Caco-2 (cell line): ENCODE results near the gene EFNA2. TPM values are rescaled to one million over a fixed set of nuclear protein-coding genes. Genes with fewer than 3 reads are reported as not detected.
A peak's percentile ranks its signal among the peaks of the same experiment; 100 is the strongest.

Experiments used
- BruUV-seq: library from RNA; stranded (reverse); fragments of 400-500 nt; replicated peaks from 2 replicates; lab custom pipeline; 2021; lab: Mats Ljungman, UMichigan
- CTCF ChIA-PET: fragments of 300-600 bp; sonication (Branson Sonifier 250); formaldehyde crosslinking; loops from one replicate; lab custom pipeline; 2022; ENCODE audit warnings: antibody characterized with exemption; lab: Charles Lee
- POLR2A ChIA-PET: fragments of 300-600 bp; sonication (Branson Sonifier 250); formaldehyde crosslinking; loops from one replicate; lab custom pipeline; 2022; ENCODE audit warnings: antibody characterized with exemption; lab: Charles Lee
- DNase-seq, 2 experiments: peaks; one replicate each; pipeline versions ENCODE4 v3.0.0 to v3.0.0-alpha.2; 2020 to 2022
- H3K27me3 ChIP-seq: replicated peaks from 2 replicates; pipeline ENCODE4 v1.6.0; 2011; ENCODE audit warnings: low read length; ENCODE audit not compliant: control insufficient read depth, insufficient read depth
- H3K36me3 ChIP-seq: 2 replicates; pipeline ENCODE4 v1.5.1; 2011; ENCODE audit warnings: low read length; ENCODE audit not compliant: control insufficient read depth, insufficient read depth
- H3K4me1 ChIP-seq: fragments of 250-450 bp; sonication (Bioruptor Pico); 2 replicates; pipeline ENCODE4 v1.5.1; 2020; ENCODE audit warnings: mild to moderate bottlenecking
- H3K4me3 ChIP-seq: 2 replicates; pipeline ENCODE4 v1.5.1; 2011; ENCODE audit warnings: low read depth, mild to moderate bottlenecking, control low read depth, low read length
- H3K9me3 ChIP-seq: fragments of 250-450 bp; sonication (Bioruptor Pico); 2 replicates; pipeline ENCODE4 v1.5.1; 2020; ENCODE audit warnings: mild to moderate bottlenecking, moderate library complexity
- H3K27ac Mint-ChIP-seq: one replicate; pipeline ENCODE4 v1.8.0; 2022; ENCODE audit warnings: mixed read lengths; ENCODE audit not compliant: unreplicated experiment
- H3K27me3 Mint-ChIP-seq: one replicate; pipeline ENCODE4 v1.8.0; 2022; ENCODE audit warnings: mixed read lengths; ENCODE audit not compliant: insufficient read depth, unreplicated experiment
- H3K36me3 Mint-ChIP-seq: one replicate; pipeline ENCODE4 v1.8.0; 2022; ENCODE audit warnings: mild to moderate bottlenecking, mixed read lengths; ENCODE audit not compliant: insufficient read depth, unreplicated experiment
- H3K4me1 Mint-ChIP-seq: one replicate; pipeline ENCODE4 v1.8.0; 2022; ENCODE audit warnings: low read depth, mixed read lengths; ENCODE audit not compliant: unreplicated experiment
- H3K4me3 Mint-ChIP-seq: one replicate; pipeline ENCODE4 v1.8.0; 2022; ENCODE audit warnings: mild to moderate bottlenecking, moderate library complexity, mixed read lengths; ENCODE audit not compliant: unreplicated experiment
- H3K9me3 Mint-ChIP-seq: one replicate; pipeline ENCODE4 v1.8.0; 2022; ENCODE audit warnings: mixed read lengths; ENCODE audit not compliant: unreplicated experiment
- intact Hi-C: fragments of 100-400 bp; cut with micrococcal nuclease; formaldehyde crosslinking; loops from one replicate; pipeline ENCODE4 v1.10.0; 2022; ENCODE audit not compliant: unreplicated experiment
- total RNA-seq: library from RNA; stranded (reverse); gene quantifications from 2 replicates; pipeline ENCODE4 v1.2.3, GENCODE V29; 2022
- TF ChIP-seq, protein P1 (sequence below), 2 experiments: fragments of 200-600 bp in 1 of 2; IDR thresholded peaks; 1 replicate in 1 of 2; 2 replicates in 1 of 2; pipeline versions ENCODE4 v1.5.1 to v1.8.0; 2011 to 2022; ENCODE audit warnings: antibody characterized with exemption in 1 of 2, control low read depth in 1 of 2, inconsistent platforms in 1 of 2, low read depth in 1 of 2, low read length in 1 of 2, mild to moderate bottlenecking in 1 of 2, moderate library complexity in 1 of 2; ENCODE audit not compliant: insufficient read depth in 1 of 2, severe bottlenecking in 1 of 2, unreplicated experiment in 1 of 2

EFNA2 gene
- total RNA-seq, 1 experiment from 2014 or later: 18.6 TPM

DNA sequence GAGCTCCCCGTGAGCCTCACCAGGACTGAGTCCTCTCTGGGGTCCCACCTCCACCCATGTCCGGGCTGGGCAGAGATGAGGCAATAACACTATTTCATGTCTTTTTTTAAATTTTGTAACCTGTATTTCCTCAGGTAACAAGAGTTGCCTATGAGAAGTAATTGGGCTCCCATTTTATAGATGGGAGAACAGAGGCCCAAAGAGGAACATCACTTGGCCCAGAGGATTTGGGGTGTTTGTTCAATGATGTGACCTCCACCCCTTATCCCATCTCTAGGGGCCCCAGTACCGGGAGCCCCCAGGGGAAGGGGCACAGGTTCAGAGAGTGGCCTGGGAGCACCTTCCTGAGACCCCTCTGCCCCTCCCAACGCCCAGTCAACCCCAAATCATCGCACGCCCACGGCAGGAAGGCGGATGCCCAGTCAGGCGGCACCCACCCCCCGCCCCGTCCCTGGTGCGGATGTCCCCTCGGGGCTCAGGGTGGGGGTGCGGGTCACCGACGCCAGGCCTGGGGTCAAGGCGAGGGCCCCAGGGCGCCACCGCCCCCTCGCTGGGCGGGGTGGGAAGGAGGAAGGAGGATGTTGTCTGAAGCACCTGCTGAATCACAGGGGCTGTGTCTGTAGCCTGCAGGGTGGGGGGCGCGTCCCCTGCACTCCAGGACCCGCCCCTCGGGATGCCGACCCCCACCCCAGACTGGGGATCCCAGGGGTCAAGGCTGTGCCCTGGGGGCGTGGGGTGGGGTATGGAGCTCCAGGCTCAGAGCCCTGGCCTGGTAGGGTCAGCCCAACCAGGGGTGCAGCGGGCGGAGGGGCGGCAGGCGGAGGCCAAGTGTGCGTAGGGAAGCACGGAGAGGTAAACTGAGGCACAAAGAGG is 25.6 kb upstream of the EFNA2 start:
- peak overlapping the region; percentile 39 for H3K4me3 ChIP-seq
- no peaks in the 10 kb centered on the region for H3K9me3 ChIP-seq
- H3K36me3 Mint-ChIP-seq: peaks cover 90% of the 10 kb centered on the region
- H3K4me3 Mint-ChIP-seq: peak overlapping the region; percentile 78
- H3K4me1 ChIP-seq: peaks cover 72% of the 10 kb centered on the region
- BruUV-seq: no TSS peak
- TF ChIP-seq, protein P1, sequence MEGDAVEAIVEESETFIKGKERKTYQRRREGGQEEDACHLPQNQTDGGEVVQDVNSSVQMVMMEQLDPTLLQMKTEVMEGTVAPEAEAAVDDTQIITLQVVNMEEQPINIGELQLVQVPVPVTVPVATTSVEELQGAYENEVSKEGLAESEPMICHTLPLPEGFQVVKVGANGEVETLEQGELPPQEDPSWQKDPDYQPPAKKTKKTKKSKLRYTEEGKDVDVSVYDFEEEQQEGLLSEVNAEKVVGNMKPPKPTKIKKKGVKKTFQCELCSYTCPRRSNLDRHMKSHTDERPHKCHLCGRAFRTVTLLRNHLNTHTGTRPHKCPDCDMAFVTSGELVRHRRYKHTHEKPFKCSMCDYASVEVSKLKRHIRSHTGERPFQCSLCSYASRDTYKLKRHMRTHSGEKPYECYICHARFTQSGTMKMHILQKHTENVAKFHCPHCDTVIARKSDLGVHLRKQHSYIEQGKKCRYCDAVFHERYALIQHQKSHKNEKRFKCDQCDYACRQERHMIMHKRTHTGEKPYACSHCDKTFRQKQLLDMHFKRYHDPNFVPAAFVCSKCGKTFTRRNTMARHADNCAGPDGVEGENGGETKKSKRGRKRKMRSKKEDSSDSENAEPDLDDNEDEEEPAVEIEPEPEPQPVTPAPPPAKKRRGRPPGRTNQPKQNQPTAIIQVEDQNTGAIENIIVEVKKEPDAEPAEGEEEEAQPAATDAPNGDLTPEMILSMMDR (IDR thresholded peaks at IDR 0.05; ENCODE audit: insufficient read depth in 1 of 2, low read depth in 1 of 2, low read length in 1 of 2, severe bottlenecking in 1 of 2, unreplicated experiment in 1 of 2): no peak
- H3K4me1 Mint-ChIP-seq: peaks cover 24% of the 10 kb centered on the region
- CTCF ChIA-PET: interaction anchor here (0.5 to 5.2 kb wide), 4 partner anchors 9 to 231 kb away, joined by 3 to 41 read pairs (median 4); partner anchors contain the start of genes CIRBP and REEP6
- intact Hi-C loops: loop anchor here (1.0 kb wide), 2 partner anchors 9 kb away; partner anchors contain the start of gene CIRBP
- H3K36me3 ChIP-seq: peaks cover 7% of the 10 kb centered on the region
- DNase-seq: peak in 1 of 2 experiments; percentile 53
- no peaks in the 10 kb centered on the region for H3K27me3 ChIP-seq
- POLR2A ChIA-PET: interaction anchor here (0.5 to 3.1 kb wide), 6 partner anchors 9 to 345 kb away, joined by 3 to 62 read pairs (median 3); partner anchors contain the start of gene CIRBP
- H3K27me3 Mint-ChIP-seq: no peaks in the 10 kb centered on the region
- peak overlapping the region; percentile 98 for H3K27ac Mint-ChIP-seq
- no peaks in the 10 kb centered on the region for H3K9me3 Mint-ChIP-seq

DNA sequence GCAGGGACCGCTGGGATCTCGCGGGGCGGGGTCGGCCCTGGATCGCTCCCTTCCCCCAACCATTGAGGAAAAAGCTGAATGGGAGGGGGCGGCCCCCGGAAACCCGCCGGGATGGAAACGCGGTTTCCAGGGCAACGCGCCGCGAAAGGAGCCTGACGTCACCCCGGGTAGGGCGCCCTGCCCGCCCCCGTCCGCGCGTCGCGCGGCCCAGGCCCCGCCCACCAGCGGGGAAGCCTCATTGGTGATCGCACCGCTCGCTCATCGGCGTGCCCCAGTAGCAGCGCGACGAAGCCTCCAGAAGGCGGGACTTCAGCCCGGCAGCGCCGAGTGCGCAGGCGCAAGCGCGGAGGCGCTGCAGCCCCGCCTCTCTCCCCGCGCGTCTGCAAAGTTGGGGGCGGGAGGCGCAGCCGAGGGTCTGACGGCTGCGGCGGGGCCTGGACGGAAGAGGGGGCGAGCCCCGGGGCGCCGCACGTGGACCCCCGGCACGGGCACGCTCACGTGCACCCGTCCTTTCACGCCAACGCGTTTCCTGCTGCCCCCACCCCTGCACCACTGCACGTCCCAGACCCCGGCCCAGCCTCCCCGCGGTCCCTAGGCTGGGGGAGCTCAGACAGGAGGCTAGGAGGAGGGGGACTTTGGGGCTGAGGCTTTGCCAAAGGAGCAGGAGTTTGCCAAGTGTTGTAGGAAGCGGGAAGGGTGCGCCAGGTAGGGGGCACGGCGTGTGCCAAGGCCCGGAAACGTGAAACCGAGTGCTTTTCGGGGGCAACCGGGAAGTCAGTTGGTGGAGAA is 24.7 kb upstream of the EFNA2 start:
- no peaks in the 10 kb centered on the region for H3K9me3 Mint-ChIP-seq
- H3K9me3 ChIP-seq: no peaks in the 10 kb centered on the region
- CTCF ChIA-PET: interaction anchor here (5.2 kb wide), 1 partner anchor 17 kb away, joined by 41 read pairs; no protein-coding TSS in a partner anchor
- H3K36me3 ChIP-seq: peaks cover 1% of the 10 kb centered on the region
- TF ChIP-seq, protein P1 (IDR thresholded peaks at IDR 0.05; ENCODE audit: insufficient read depth in 1 of 2, low read depth in 1 of 2, low read length in 1 of 2, severe bottlenecking in 1 of 2, unreplicated experiment in 1 of 2): no peak
- POLR2A ChIA-PET: interaction anchor here (0.6 to 3.1 kb wide), 5 partner anchors 8 to 345 kb away, joined by 3 to 62 read pairs (median 3); partner anchors contain the start of gene CIRBP
- H3K27me3 ChIP-seq: no peaks in the 10 kb centered on the region
- peak; percentile 96 to 97 for DNase-seq
- peak overlapping the region; percentile 98 for H3K27ac Mint-ChIP-seq
- H3K4me3 Mint-ChIP-seq: peak overlapping the region; percentile 78
- H3K4me3 ChIP-seq: peak overlapping the region; percentile 65
- intact Hi-C loops: no loop called here
- no TSS peak for BruUV-seq
- peaks cover 24% of the 10 kb centered on the region for H3K4me1 Mint-ChIP-seq
- no peaks in the 10 kb centered on the region for H3K27me3 Mint-ChIP-seq
- peaks cover 66% of the 10 kb centered on the region for H3K4me1 ChIP-seq
- H3K36me3 Mint-ChIP-seq: peaks cover 89% of the 10 kb centered on the region

DNA sequence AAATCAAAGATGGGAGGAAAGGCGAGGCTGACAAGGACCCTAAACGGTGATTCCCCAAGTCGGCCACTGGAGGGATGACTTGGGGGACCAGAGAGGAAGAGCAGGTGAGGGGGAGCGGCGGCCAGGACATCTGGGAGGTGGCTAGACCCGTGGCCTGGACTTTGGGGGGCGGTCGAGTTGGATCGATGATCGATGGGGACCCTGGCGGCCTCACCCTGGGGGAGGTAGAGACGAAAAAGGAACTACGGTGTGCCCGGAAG is 24.2 kb upstream of the EFNA2 start:
- BruUV-seq: no TSS peak
- H3K9me3 Mint-ChIP-seq: no peaks in the 10 kb centered on the region
- ChIA-PET CTCF (interaction anchor here (5.2 kb wide), 1 partner anchor 17 kb away, joined by 41 read pairs; no protein-coding TSS in a partner anchor), POLR2A (interaction anchor here (1.8 to 3.1 kb wide), 2 partner anchors 8 kb away, joined by 8 to 62 read pairs; partner anchors contain the start of gene CIRBP)
- TF ChIP-seq, protein P1 (IDR thresholded peaks at IDR 0.05; ENCODE audit: insufficient read depth in 1 of 2, low read depth in 1 of 2, low read length in 1 of 2, severe bottlenecking in 1 of 2, unreplicated experiment in 1 of 2): peak in 1 of 2 experiments; percentile 1
- no peaks in the 10 kb centered on the region for H3K27me3 Mint-ChIP-seq
- peak overlapping the region; percentile 78 for H3K4me3 Mint-ChIP-seq
- intact Hi-C loops: no loop called here
- Histone ChIP-seq H3K4me3 (peak overlapping the region; percentile 65), H3K36me3 (peaks cover under 1% of the 10 kb centered on the region), H3K27me3 (no peaks in the 10 kb centered on the region), H3K4me1 (peaks cover 65% of the 10 kb centered on the region), H3K9me3 (no peaks in the 10 kb centered on the region)
- peak overlapping the region; percentile 98 for H3K27ac Mint-ChIP-seq
- peaks cover 24% of the 10 kb centered on the region for H3K4me1 Mint-ChIP-seq
- DNase-seq: no peak
- peaks cover 89% of the 10 kb centered on the region for H3K36me3 Mint-ChIP-seq
